ENCODE data around the gene CNGA2.

Gene CNGA2

GRCh38 chrX:151736685-151737084, 2.1 kb downstream of the CNGA2 start:
- no CpG with 5 or more reads among the region's 6 CpGs for WGBS (ENCODE audit: extremely low coverage, insufficient coverage, low lambda C conversion rate)
- Histone ChIP-seq H3K79me1 (ENCODE audit: low read length) (no peaks in the 10 kb centered on the region), H3K18ac (ENCODE audit: low read length) (no peak overlapping the region), H2BK5ac (ENCODE audit: low read length) (no peak overlapping the region), H3K36me3 (ENCODE audit: control insufficient read depth, insufficient read depth, low read length) (no peaks in the 10 kb centered on the region), H3K79me2 (ENCODE audit: control insufficient read depth, insufficient read depth, low read length) (no peaks in the 10 kb centered on the region), H3K27ac (ENCODE audit: low read depth, low read length) (no peak overlapping the region), H3K4me2 (ENCODE audit: low read length) (no peak overlapping the region), H3K27me3 (ENCODE audit: insufficient read depth, low read length, poor library complexity) (no peaks in the 10 kb centered on the region), H3K4me1 (ENCODE audit: control insufficient read depth, low read depth, low read length) (no peaks in the 10 kb centered on the region), H2BK120ac (ENCODE audit: low read depth, low read length) (no peak overlapping the region), H3K23ac (ENCODE audit: low read length) (no peak overlapping the region), H3K56ac (ENCODE audit: low read length) (no peak overlapping the region), H3K4me3 (ENCODE audit: low read length) (no peak overlapping the region), H3K4ac (ENCODE audit: low read depth, low read length) (no peak overlapping the region), H4K5ac (ENCODE audit: low read length) (no peak overlapping the region), H3K9ac (ENCODE audit: low read length) (no peak overlapping the region), H4K8ac (ENCODE audit: low read depth, low read length) (no peak overlapping the region), H2BK15ac (replicated peaks; ENCODE audit: low read depth) (no peak overlapping the region), H2AK5ac (ENCODE audit: low read length) (no peak overlapping the region)
- no peak for DNase-seq

- WGBS (ENCODE audit: extremely low coverage, insufficient coverage, low lambda C conversion rate) = no CpG with 5 or more reads among the region's 5 CpGs
- Histone ChIP-seq H3K4me1 (ENCODE audit: control insufficient read depth, low read depth, low read length) (no peaks in the 10 kb centered on the region), H3K4me2 (ENCODE audit: low read length) (no peak overlapping the region), H3K36me3 (ENCODE audit: control insufficient read depth, insufficient read depth, low read length) (no peaks in the 10 kb centered on the region), H3K18ac (ENCODE audit: low read length) (no peak overlapping the region), H3K27me3 (ENCODE audit: insufficient read depth, low read length, poor library complexity) (no peaks in the 10 kb centered on the region), H3K4ac (ENCODE audit: low read depth, low read length) (no peak overlapping the region), H3K79me2 (ENCODE audit: control insufficient read depth, insufficient read depth, low read length) (no peaks in the 10 kb centered on the region), H3K23ac (ENCODE audit: low read length) (no peak overlapping the region), H4K5ac (ENCODE audit: low read length) (no peak overlapping the region), H4K8ac (ENCODE audit: low read depth, low read length) (no peak overlapping the region), H3K56ac (ENCODE audit: low read length) (no peak overlapping the region), H3K79me1 (ENCODE audit: low read length) (no peaks in the 10 kb centered on the region), H2BK5ac (ENCODE audit: low read length) (no peak overlapping the region), H2BK15ac (replicated peaks; ENCODE audit: low read depth) (no peak overlapping the region), H2BK120ac (ENCODE audit: low read depth, low read length) (no peak overlapping the region), H3K4me3 (ENCODE audit: low read length) (no peak overlapping the region), H3K9ac (ENCODE audit: low read length) (no peak overlapping the region), H2AK5ac (ENCODE audit: low read length) (no peak overlapping the region), H3K27ac (ENCODE audit: low read depth, low read length) (no peak overlapping the region)
- DNase-seq = no peak
Measured at GRCh38 chrX:151737494-151737893, 2.9 kb downstream of the CNGA2 start.

GRCh38 chrX:151738751-151739150, 4.2 kb downstream of the CNGA2 start:
- Histone ChIP-seq H3K56ac (ENCODE audit: low read length) (no peak overlapping the region), H3K79me1 (ENCODE audit: low read length) (no peaks in the 10 kb centered on the region), H4K5ac (ENCODE audit: low read length) (no peak overlapping the region), H2BK15ac (replicated peaks; ENCODE audit: low read depth) (no peak overlapping the region), H3K4me3 (ENCODE audit: low read length) (no peak overlapping the region), H2AK5ac (ENCODE audit: low read length) (no peak overlapping the region), H3K27me3 (ENCODE audit: insufficient read depth, low read length, poor library complexity) (no peaks in the 10 kb centered on the region), H3K4me1 (ENCODE audit: control insufficient read depth, low read depth, low read length) (no peaks in the 10 kb centered on the region), H3K9ac (ENCODE audit: low read length) (no peak overlapping the region), H3K23ac (ENCODE audit: low read length) (no peak overlapping the region), H3K4me2 (ENCODE audit: low read length) (no peak overlapping the region), H3K79me2 (ENCODE audit: control insufficient read depth, insufficient read depth, low read length) (no peaks in the 10 kb centered on the region), H3K4ac (ENCODE audit: low read depth, low read length) (no peak overlapping the region), H4K8ac (ENCODE audit: low read depth, low read length) (no peak overlapping the region), H3K18ac (ENCODE audit: low read length) (no peak overlapping the region), H3K36me3 (ENCODE audit: control insufficient read depth, insufficient read depth, low read length) (no peaks in the 10 kb centered on the region), H2BK5ac (ENCODE audit: low read length) (no peak overlapping the region), H2BK120ac (ENCODE audit: low read depth, low read length) (no peak overlapping the region), H3K27ac (ENCODE audit: low read depth, low read length) (no peak overlapping the region)
- DNase-seq = no peak
- WGBS (ENCODE audit: extremely low coverage, insufficient coverage, low lambda C conversion rate) = no CpG with 5 or more reads among the region's 7 CpGs

GRCh38 chrX:151741606-151742005, 7.1 kb downstream of the CNGA2 start:
- H3K79me2 ChIP-seq (ENCODE audit: control insufficient read depth, insufficient read depth, low read length) = no peaks in the 10 kb centered on the region
- H3K56ac ChIP-seq (ENCODE audit: low read length) = no peak overlapping the region
- H2AK5ac ChIP-seq (ENCODE audit: low read length) = no peak overlapping the region
- H3K27me3 ChIP-seq (ENCODE audit: insufficient read depth, low read length, poor library complexity) = no peaks in the 10 kb centered on the region
- no peak overlapping the region for H3K4me2 ChIP-seq (ENCODE audit: low read length)
- no peak overlapping the region for H4K8ac ChIP-seq (ENCODE audit: low read depth, low read length)
- no peak overlapping the region for H2BK15ac ChIP-seq (replicated peaks; ENCODE audit: low read depth)
- DNase-seq = no peak
- no peak overlapping the region for H3K18ac ChIP-seq (ENCODE audit: low read length)
- no peak overlapping the region for H4K5ac ChIP-seq (ENCODE audit: low read length)
- no peak overlapping the region for H3K27ac ChIP-seq (ENCODE audit: low read depth, low read length)
- no peak overlapping the region for H3K9ac ChIP-seq (ENCODE audit: low read length)
- no peak overlapping the region for H3K4ac ChIP-seq (ENCODE audit: low read depth, low read length)
- no peak overlapping the region for H3K23ac ChIP-seq (ENCODE audit: low read length)
- H3K79me1 ChIP-seq (ENCODE audit: low read length) = no peaks in the 10 kb centered on the region
- no peaks in the 10 kb centered on the region for H3K36me3 ChIP-seq (ENCODE audit: control insufficient read depth, insufficient read depth, low read length)
- H3K4me1 ChIP-seq (ENCODE audit: control insufficient read depth, low read depth, low read length) = no peaks in the 10 kb centered on the region
- no peak overlapping the region for H2BK5ac ChIP-seq (ENCODE audit: low read length)
- no peak overlapping the region for H2BK120ac ChIP-seq (ENCODE audit: low read depth, low read length)
- no peak overlapping the region for H3K4me3 ChIP-seq (ENCODE audit: low read length)
- no CpG with 5 or more reads among the region's 4 CpGs for WGBS (ENCODE audit: extremely low coverage, insufficient coverage, low lambda C conversion rate)

- DNase-seq = no peak
- H3K27ac ChIP-seq (ENCODE audit: low read depth, low read length) = no peak overlapping the region
- H3K79me1 ChIP-seq (ENCODE audit: low read length) = no peaks in the 10 kb centered on the region
- WGBS (ENCODE audit: extremely low coverage, insufficient coverage, low lambda C conversion rate) = no CpG with 5 or more reads among the region's 5 CpGs
- no peak overlapping the region for H3K56ac ChIP-seq (ENCODE audit: low read length)
- H2BK120ac ChIP-seq (ENCODE audit: low read depth, low read length) = no peak overlapping the region
- H2BK15ac ChIP-seq (replicated peaks; ENCODE audit: low read depth) = no peak overlapping the region
- H3K18ac ChIP-seq (ENCODE audit: low read length) = no peak overlapping the region
- no peaks in the 10 kb centered on the region for H3K36me3 ChIP-seq (ENCODE audit: control insufficient read depth, insufficient read depth, low read length)
- no peak overlapping the region for H3K23ac ChIP-seq (ENCODE audit: low read length)
- H4K8ac ChIP-seq (ENCODE audit: low read depth, low read length) = no peak overlapping the region
- no peaks in the 10 kb centered on the region for H3K4me1 ChIP-seq (ENCODE audit: control insufficient read depth, low read depth, low read length)
- H4K5ac ChIP-seq (ENCODE audit: low read length) = no peak overlapping the region
- no peaks in the 10 kb centered on the region for H3K79me2 ChIP-seq (ENCODE audit: control insufficient read depth, insufficient read depth, low read length)
- no peak overlapping the region for H3K4me3 ChIP-seq (ENCODE audit: low read length)
- no peaks in the 10 kb centered on the region for H3K27me3 ChIP-seq (ENCODE audit: insufficient read depth, low read length, poor library complexity)
- no peak overlapping the region for H3K9ac ChIP-seq (ENCODE audit: low read length)
- H3K4me2 ChIP-seq (ENCODE audit: low read length) = no peak overlapping the region
- H2BK5ac ChIP-seq (ENCODE audit: low read length) = no peak overlapping the region
- H3K4ac ChIP-seq (ENCODE audit: low read depth, low read length) = no peak overlapping the region
- no peak overlapping the region for H2AK5ac ChIP-seq (ENCODE audit: low read length)
Measured at GRCh38 chrX:151742311-151742710, 7.8 kb downstream of the CNGA2 start.

- Histone ChIP-seq H2BK15ac (replicated peaks; ENCODE audit: low read depth) (no peak overlapping the region), H3K4me2 (ENCODE audit: low read length) (no peak overlapping the region), H3K56ac (ENCODE audit: low read length) (no peak overlapping the region), H2AK5ac (ENCODE audit: low read length) (no peak overlapping the region), H3K36me3 (ENCODE audit: control insufficient read depth, insufficient read depth, low read length) (no peaks in the 10 kb centered on the region), H3K27ac (ENCODE audit: low read depth, low read length) (no peak overlapping the region), H3K27me3 (ENCODE audit: insufficient read depth, low read length, poor library complexity) (no peaks in the 10 kb centered on the region), H3K4me1 (ENCODE audit: control insufficient read depth, low read depth, low read length) (no peaks in the 10 kb centered on the region), H4K8ac (ENCODE audit: low read depth, low read length) (no peak overlapping the region), H3K79me1 (ENCODE audit: low read length) (no peaks in the 10 kb centered on the region), H3K4me3 (ENCODE audit: low read length) (no peak overlapping the region), H3K23ac (ENCODE audit: low read length) (no peak overlapping the region), H3K79me2 (ENCODE audit: control insufficient read depth, insufficient read depth, low read length) (no peaks in the 10 kb centered on the region), H3K4ac (ENCODE audit: low read depth, low read length) (no peak overlapping the region), H2BK120ac (ENCODE audit: low read depth, low read length) (no peak overlapping the region), H3K9ac (ENCODE audit: low read length) (no peak overlapping the region), H4K5ac (ENCODE audit: low read length) (no peak overlapping the region), H3K18ac (ENCODE audit: low read length) (no peak overlapping the region), H2BK5ac (ENCODE audit: low read length) (no peak overlapping the region)
- no CpG with 5 or more reads among the region's 21 CpGs for WGBS (ENCODE audit: extremely low coverage, insufficient coverage, low lambda C conversion rate)
- no peak for DNase-seq
Measured at GRCh38 chrX:151743651-151744470, 9.3 kb downstream of the CNGA2 start.
